GM20000 (cell line): ENCODE results near the gene HOXA11.

ENCODE experiments used
- DNase-seq: peaks from one replicate; pipeline ENCODE4 v3.0.0; 2012; ENCODE audit warnings: low spot score
- CTCF ChIP-seq: IDR thresholded peaks from 2 replicates; pipeline ENCODE4 v1.5.1; 2012; ENCODE audit warnings: mild to moderate bottlenecking, control low read depth; ENCODE audit errors: extremely low read depth, missing control alignments

Gene HOXA11

GRCh38 chr7:27211764-27212204 lies 26.8 kb upstream of the HOXA11 start:
- no peak for DNase-seq
- no peak for TF ChIP-seq CTCF

- no peak for DNase-seq
- TF ChIP-seq CTCF: no peak
These were observed 26.0 kb upstream of the HOXA11 start for GRCh38 chr7:27211084-27211446.

GRCh38 chr7:27210441-27211083 lies 25.5 kb upstream of the HOXA11 start:
- peak; percentile 83 for DNase-seq
- TF ChIP-seq CTCF: peak; percentile 77

- no peak for DNase-seq
- no peak for TF ChIP-seq CTCF
These were observed 25.0 kb upstream of the HOXA11 start for GRCh38 chr7:27209933-27210440.

- no peak for DNase-seq
- no peak for TF ChIP-seq CTCF
These were observed 24.0 kb upstream of the HOXA11 start for GRCh38 chr7:27208998-27209397.

- no peak for DNase-seq
- TF ChIP-seq CTCF: no peak
These were observed 22.4 kb upstream of the HOXA11 start for GRCh38 chr7:27207348-27207985.

GRCh38 chr7:27205325-27206280 lies 20.6 kb upstream of the HOXA11 start:
- no peak for DNase-seq
- no peak for TF ChIP-seq CTCF
